Activated CD8-positive, alpha-beta memory T cell treated with anti-CD3 and anti-CD28 coated beads, Interleukin-2, amount 10 ng/mL, durations not matched to agents 7 days and 5 days (primary cell): Measurements from ENCODE around the gene SCO1. TPM values are rescaled to one million over a fixed set of nuclear protein-coding genes. Genes with fewer than 3 reads are reported as not detected.

ENCODE experiments used
- ATAC-seq: fragments of 150-1000 bp; cut with Tn5 transposase; one replicate; pipeline ENCODE4 v1.10.0; 2021; ENCODE audit warnings: moderate library complexity
- CTCF ChIA-PET: fragments of 350-600 bp; sonication (Branson Sonifier 250); formaldehyde crosslinking; loops from one replicate; lab custom pipeline; 2021; ENCODE audit warnings: antibody characterized with exemption; lab: Charles Lee
- DNase-seq: peaks from one replicate; pipeline ENCODE4 v3.0.0-alpha.2; 2020
- H3K27ac Mint-ChIP-seq: one replicate; pipeline ENCODE4 v1.8.0; 2021; ENCODE audit warnings: mild to moderate bottlenecking, mixed read lengths
- H3K27me3 Mint-ChIP-seq: one replicate; pipeline ENCODE4 v1.8.0; 2021; ENCODE audit warnings: mixed read lengths
- H3K36me3 Mint-ChIP-seq: one replicate; pipeline ENCODE4 v1.8.0; 2021; ENCODE audit warnings: mild to moderate bottlenecking, mixed read lengths
- H3K4me1 Mint-ChIP-seq: one replicate; pipeline ENCODE4 v1.8.0; 2021; ENCODE audit warnings: mixed read lengths
- H3K4me3 Mint-ChIP-seq: one replicate; pipeline ENCODE4 v1.8.0; 2021; ENCODE audit warnings: mild to moderate bottlenecking, moderate library complexity, mixed read lengths
- H3K9me3 Mint-ChIP-seq: one replicate; pipeline ENCODE4 v1.8.0; 2022; ENCODE audit warnings: low read depth, mixed read lengths
- total RNA-seq, 2 experiments: library from RNA; stranded (reverse); gene quantifications; one replicate each; pipeline ENCODE4 v1.2.3, GENCODE V29; 2021

SCO1 gene
- total RNA-seq, 2 experiments from 2014 or later = 25.6 to 30.4 TPM

DNA sequence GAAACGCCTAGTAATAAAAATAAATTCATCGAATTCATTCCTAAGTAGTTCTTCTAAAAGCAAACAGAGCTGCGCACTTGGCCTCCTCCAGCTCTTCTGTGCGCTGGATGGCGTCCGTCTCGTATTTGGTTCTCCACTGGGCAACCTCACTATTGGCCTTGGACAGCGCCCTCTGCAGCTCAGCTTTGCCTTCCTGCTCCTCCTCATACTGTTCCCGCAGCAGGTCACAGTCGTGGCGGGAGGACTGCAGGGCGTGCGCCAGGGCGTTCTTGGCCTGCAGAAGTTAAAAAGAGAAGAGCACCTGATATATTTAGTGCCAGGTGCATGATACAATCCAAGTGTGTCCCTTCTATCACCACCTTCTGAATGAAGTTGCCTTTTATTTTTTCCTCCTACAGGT lies 62.0 kb downstream of the SCO1 start:
- Mint-ChIP-seq H3K4me1 (peaks cover 3% of the 10 kb centered on the region), H3K36me3 (peaks cover 7% of the 10 kb centered on the region), H3K27ac (no peak overlapping the region), H3K27me3 (no peaks in the 10 kb centered on the region), H3K4me3 (no peak overlapping the region), H3K9me3 (no peaks in the 10 kb centered on the region)
- CTCF ChIA-PET = interaction anchor here (7.1 kb wide), 1 partner anchor 10 kb away, joined by 43 read pairs; no protein-coding TSS in a partner anchor
- ATAC-seq (no peak), DNase-seq (no peak)

DNA sequence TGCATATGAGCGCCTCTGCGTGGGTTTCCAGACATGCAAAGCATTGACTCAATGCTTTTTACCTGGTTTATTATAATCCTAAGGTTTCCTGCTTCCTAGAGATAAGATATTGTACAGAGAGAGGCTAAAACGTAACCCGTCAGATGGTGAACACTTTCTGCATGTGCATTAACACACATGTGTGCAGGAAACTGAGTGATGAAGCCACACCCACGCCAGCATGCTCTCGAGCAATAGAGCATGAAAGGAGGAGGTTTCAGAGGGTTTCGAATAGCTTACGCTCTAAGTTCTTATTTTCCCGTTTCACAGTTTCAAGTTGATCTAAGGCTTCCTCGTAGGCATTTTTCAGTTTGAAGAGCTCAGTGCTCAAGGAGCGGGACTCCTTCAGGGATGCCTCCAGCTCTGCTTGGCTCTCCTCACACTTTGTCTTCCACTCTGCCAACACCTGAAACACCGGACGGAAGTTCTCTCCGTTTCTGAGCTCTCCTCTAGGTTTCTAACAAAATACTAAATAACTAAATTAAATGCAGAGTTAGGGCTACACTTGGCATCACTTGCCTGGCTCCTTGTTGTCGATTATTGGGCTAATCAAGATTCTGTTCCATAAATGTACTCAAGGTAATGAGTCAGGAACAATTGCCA lies 63.5 kb downstream of the SCO1 start:
- no peaks in the 10 kb centered on the region for H3K9me3 Mint-ChIP-seq
- DNase-seq (no peak), ATAC-seq (no peak)
- H3K4me1 Mint-ChIP-seq = peaks cover 3% of the 10 kb centered on the region
- no peaks in the 10 kb centered on the region for H3K27me3 Mint-ChIP-seq
- H3K4me3 Mint-ChIP-seq = no peak overlapping the region
- CTCF ChIA-PET = interaction anchor here (1.2 to 7.1 kb wide), 3 partner anchors 12 to 26 kb away, joined by 3 to 43 read pairs (median 4); no protein-coding TSS in a partner anchor
- H3K27ac Mint-ChIP-seq = no peak overlapping the region
- H3K36me3 Mint-ChIP-seq = peaks cover 5% of the 10 kb centered on the region

GRCh38 chr17:10631701-10632100 lies 65.6 kb downstream of the SCO1 start:
- ATAC-seq (no peak), DNase-seq (no peak)
- Mint-ChIP-seq H3K9me3 (no peaks in the 10 kb centered on the region), H3K27ac (no peak overlapping the region), H3K4me1 (peaks cover 3% of the 10 kb centered on the region), H3K27me3 (no peaks in the 10 kb centered on the region), H3K4me3 (no peak overlapping the region), H3K36me3 (peaks cover 4% of the 10 kb centered on the region)
- CTCF ChIA-PET = interaction anchor here (2.1 to 7.1 kb wide), 4 partner anchors 8 to 214 kb away, joined by 9 to 65 read pairs (median 28); no protein-coding TSS in a partner anchor

- H3K27me3 Mint-ChIP-seq = no peaks in the 10 kb centered on the region
Measured at GRCh38 chr17:10631048-10631700, 66.2 kb downstream of the SCO1 start.

GRCh38 chr17:10629706-10630105 lies 67.6 kb downstream of the SCO1 start:
- ATAC-seq (no peak), DNase-seq (no peak)
- Mint-ChIP-seq H3K27me3 (no peaks in the 10 kb centered on the region), H3K27ac (no peak overlapping the region), H3K9me3 (no peaks in the 10 kb centered on the region), H3K36me3 (peaks cover 4% of the 10 kb centered on the region), H3K4me3 (no peak overlapping the region), H3K4me1 (no peaks in the 10 kb centered on the region)
- CTCF ChIA-PET = interaction anchor here (0.8 to 7.1 kb wide), 5 partner anchors 12 to 216 kb away, joined by 3 to 65 read pairs (median 5); no protein-coding TSS in a partner anchor

More at GRCh38 chr17:10631048-10631700, 66.2 kb downstream of the SCO1 start:
- Mint-ChIP-seq H3K4me1 (peaks cover 3% of the 10 kb centered on the region), H3K27ac (no peak overlapping the region), H3K36me3 (peaks cover 4% of the 10 kb centered on the region), H3K9me3 (no peaks in the 10 kb centered on the region), H3K4me3 (no peak overlapping the region)
- DNase-seq (peak; percentile 44), ATAC-seq (no peak)
- CTCF ChIA-PET = interaction anchor here (1.0 to 7.1 kb wide), 6 partner anchors 9 to 214 kb away, joined by 3 to 65 read pairs (median 11); no protein-coding TSS in a partner anchor

DNA sequence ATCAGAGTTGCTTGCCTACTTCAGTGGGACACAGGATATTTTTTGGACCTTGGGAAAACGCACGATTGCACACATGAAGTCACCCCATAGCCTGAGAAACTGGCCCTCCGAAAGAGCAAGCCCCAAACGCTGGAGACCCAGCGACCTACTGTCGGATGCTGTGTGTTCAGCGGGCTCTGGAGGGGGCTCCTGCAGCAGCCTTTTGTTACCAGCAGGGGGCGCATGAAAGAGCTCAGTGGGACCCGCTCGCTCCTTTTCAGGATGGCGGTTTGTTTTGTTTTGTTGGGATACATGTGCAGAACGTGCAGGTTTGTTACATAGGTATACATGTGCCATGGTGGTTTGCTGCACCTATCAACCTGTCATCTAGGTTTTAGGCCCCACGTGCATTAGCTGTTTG lies 68.6 kb downstream of the SCO1 start:
- CTCF ChIA-PET = interaction anchor here (0.9 to 7.1 kb wide), 4 partner anchors 11 to 217 kb away, joined by 3 to 65 read pairs (median 6); no protein-coding TSS in a partner anchor
- no peaks in the 10 kb centered on the region for H3K4me1 Mint-ChIP-seq
- no peak for ATAC-seq
- H3K9me3 Mint-ChIP-seq = no peaks in the 10 kb centered on the region
- no peaks in the 10 kb centered on the region for H3K27me3 Mint-ChIP-seq
- no peak overlapping the region for H3K4me3 Mint-ChIP-seq
- H3K36me3 Mint-ChIP-seq = peaks cover 4% of the 10 kb centered on the region
- no peak overlapping the region for H3K27ac Mint-ChIP-seq
- no peak for DNase-seq

GRCh38 chr17:10626390-10626789 lies 70.9 kb downstream of the SCO1 start:
- H3K36me3 Mint-ChIP-seq = peaks cover 4% of the 10 kb centered on the region
- no peak for ATAC-seq
- H3K4me3 Mint-ChIP-seq = no peak overlapping the region
- no peaks in the 10 kb centered on the region for H3K4me1 Mint-ChIP-seq
- no peak for DNase-seq
- H3K27ac Mint-ChIP-seq = no peak overlapping the region
- CTCF ChIA-PET = interaction anchor here (7.1 kb wide), 1 partner anchor 8 kb away, joined by 65 read pairs; no protein-coding TSS in a partner anchor
- H3K27me3 Mint-ChIP-seq = no peaks in the 10 kb centered on the region
- no peaks in the 10 kb centered on the region for H3K9me3 Mint-ChIP-seq

GRCh38 chr17:10624969-10625368 lies 72.4 kb downstream of the SCO1 start:
- CTCF ChIA-PET = interaction anchor here (1.2 kb wide), 1 partner anchor 22 kb away, joined by 4 read pairs; no protein-coding TSS in a partner anchor
- H3K27ac Mint-ChIP-seq = no peak overlapping the region
- H3K9me3 Mint-ChIP-seq = no peaks in the 10 kb centered on the region
- peaks cover 2% of the 10 kb centered on the region for H3K36me3 Mint-ChIP-seq
- ATAC-seq (no peak), DNase-seq (no peak)
- H3K4me1 Mint-ChIP-seq = no peaks in the 10 kb centered on the region
- H3K27me3 Mint-ChIP-seq = no peaks in the 10 kb centered on the region
- no peak overlapping the region for H3K4me3 Mint-ChIP-seq

DNA sequence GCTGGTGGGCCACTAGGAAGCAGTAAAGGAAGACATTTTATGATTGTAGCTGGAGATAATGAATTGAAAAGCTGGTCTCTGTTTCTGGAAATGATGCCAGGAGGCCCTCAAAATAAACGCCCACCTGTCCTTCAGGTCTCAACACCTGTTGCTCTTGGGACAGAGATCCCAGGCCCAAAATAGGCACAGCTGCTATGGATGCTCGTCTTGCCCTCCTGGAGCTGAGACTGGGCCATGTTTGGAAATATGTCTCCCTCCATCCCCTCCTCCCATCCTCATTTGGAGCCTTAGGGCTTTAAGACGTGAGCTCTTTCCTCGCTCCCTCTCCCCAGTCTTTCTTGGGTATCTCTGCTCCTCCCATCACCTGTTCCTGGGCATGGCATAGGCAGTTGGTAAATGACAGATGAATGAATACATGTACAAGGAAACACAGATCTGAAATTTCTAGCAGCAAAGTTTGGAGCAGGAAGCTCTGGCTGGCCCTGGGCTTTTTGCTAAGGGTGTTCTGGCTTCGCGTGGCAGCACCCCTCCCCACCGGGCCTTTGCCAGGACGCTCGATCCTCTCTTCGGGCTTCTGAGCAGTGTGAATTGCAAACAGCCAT lies 73.5 kb downstream of the SCO1 start:
- CTCF ChIA-PET = no interaction called here

GRCh38 chr17:10622617-10623485 lies 74.5 kb downstream of the SCO1 start:
- CTCF ChIA-PET = no interaction called here
- Mint-ChIP-seq H3K4me1 (no peaks in the 10 kb centered on the region), H3K4me3 (no peak overlapping the region), H3K9me3 (no peaks in the 10 kb centered on the region), H3K27ac (no peak overlapping the region), H3K36me3 (no peaks in the 10 kb centered on the region), H3K27me3 (no peaks in the 10 kb centered on the region)
- ATAC-seq (no peak), DNase-seq (no peak)

More for the DNA sequence above, 73.5 kb downstream of the SCO1 start:
- no peak for ATAC-seq
- DNase-seq = no peak
- Mint-ChIP-seq H3K4me3 (no peak overlapping the region), H3K36me3 (no peaks in the 10 kb centered on the region), H3K27me3 (no peaks in the 10 kb centered on the region), H3K4me1 (no peaks in the 10 kb centered on the region), H3K9me3 (no peaks in the 10 kb centered on the region), H3K27ac (no peak overlapping the region)
